ENCODE measurements around the gene OSBP2.

- no peak for TF ChIP-seq POLR2A (IDR thresholded peaks at IDR 0.05)
- TF ChIP-seq, protein P1, sequence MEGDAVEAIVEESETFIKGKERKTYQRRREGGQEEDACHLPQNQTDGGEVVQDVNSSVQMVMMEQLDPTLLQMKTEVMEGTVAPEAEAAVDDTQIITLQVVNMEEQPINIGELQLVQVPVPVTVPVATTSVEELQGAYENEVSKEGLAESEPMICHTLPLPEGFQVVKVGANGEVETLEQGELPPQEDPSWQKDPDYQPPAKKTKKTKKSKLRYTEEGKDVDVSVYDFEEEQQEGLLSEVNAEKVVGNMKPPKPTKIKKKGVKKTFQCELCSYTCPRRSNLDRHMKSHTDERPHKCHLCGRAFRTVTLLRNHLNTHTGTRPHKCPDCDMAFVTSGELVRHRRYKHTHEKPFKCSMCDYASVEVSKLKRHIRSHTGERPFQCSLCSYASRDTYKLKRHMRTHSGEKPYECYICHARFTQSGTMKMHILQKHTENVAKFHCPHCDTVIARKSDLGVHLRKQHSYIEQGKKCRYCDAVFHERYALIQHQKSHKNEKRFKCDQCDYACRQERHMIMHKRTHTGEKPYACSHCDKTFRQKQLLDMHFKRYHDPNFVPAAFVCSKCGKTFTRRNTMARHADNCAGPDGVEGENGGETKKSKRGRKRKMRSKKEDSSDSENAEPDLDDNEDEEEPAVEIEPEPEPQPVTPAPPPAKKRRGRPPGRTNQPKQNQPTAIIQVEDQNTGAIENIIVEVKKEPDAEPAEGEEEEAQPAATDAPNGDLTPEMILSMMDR (IDR thresholded peaks at IDR 0.05) = no peak
These were observed 167.2 kb downstream of the OSBP2 start for GRCh38 chr22:30861688-30862552.
